Bronchial epithelial cell (primary cell): ENCODE data around the gene ZGLP1. TPM values are rescaled to one million over a fixed set of nuclear protein-coding genes. Genes with fewer than 3 reads are reported as not detected.
A peak's percentile ranks its signal among the peaks of the same experiment; 100 is the strongest.

Experiments
- DNase-seq: peaks from one replicate; pipeline ENCODE4 v3.0.0-alpha.2; 2010; ENCODE audit warnings: low read depth
- FAIRE-seq: peaks from 2 replicates; lab custom pipeline; 2011; peaks lifted over from hg19 to GRCh38; lab: Jason Lieb, UNC
- H3K27me3 ChIP-seq: 2 replicates; pipeline ENCODE4 v1.5.1; 2011; ENCODE audit warnings: low read length; ENCODE audit not compliant: control insufficient read depth, insufficient read depth
- H3K36me3 ChIP-seq: 2 replicates; pipeline ENCODE4 v1.5.1; 2011; ENCODE audit warnings: low read length; ENCODE audit not compliant: control insufficient read depth, insufficient read depth
- H3K4me3 ChIP-seq: 2 replicates; pipeline ENCODE4 v1.5.1; 2011; ENCODE audit warnings: mild to moderate bottlenecking, low read depth, low read length, control low read depth
- total RNA-seq: library from RNA; depleted of rRNA; stranded (reverse); fragments of >200 nt; gene quantifications from 2 replicates; pipeline ENCODE4 v1.2.1, GENCODE V29; 2014
- TF ChIP-seq, protein P1 (sequence below): IDR thresholded peaks from 2 replicates; pipeline ENCODE4 v1.5.1; 2011; ENCODE audit warnings: mild to moderate bottlenecking, moderate library complexity, low read length, control low read depth, inconsistent platforms; ENCODE audit not compliant: insufficient read depth, severe bottlenecking

The ZGLP1 gene
- total RNA-seq, 1 donor from 2014 or later, result 0.53 TPM

DNA sequence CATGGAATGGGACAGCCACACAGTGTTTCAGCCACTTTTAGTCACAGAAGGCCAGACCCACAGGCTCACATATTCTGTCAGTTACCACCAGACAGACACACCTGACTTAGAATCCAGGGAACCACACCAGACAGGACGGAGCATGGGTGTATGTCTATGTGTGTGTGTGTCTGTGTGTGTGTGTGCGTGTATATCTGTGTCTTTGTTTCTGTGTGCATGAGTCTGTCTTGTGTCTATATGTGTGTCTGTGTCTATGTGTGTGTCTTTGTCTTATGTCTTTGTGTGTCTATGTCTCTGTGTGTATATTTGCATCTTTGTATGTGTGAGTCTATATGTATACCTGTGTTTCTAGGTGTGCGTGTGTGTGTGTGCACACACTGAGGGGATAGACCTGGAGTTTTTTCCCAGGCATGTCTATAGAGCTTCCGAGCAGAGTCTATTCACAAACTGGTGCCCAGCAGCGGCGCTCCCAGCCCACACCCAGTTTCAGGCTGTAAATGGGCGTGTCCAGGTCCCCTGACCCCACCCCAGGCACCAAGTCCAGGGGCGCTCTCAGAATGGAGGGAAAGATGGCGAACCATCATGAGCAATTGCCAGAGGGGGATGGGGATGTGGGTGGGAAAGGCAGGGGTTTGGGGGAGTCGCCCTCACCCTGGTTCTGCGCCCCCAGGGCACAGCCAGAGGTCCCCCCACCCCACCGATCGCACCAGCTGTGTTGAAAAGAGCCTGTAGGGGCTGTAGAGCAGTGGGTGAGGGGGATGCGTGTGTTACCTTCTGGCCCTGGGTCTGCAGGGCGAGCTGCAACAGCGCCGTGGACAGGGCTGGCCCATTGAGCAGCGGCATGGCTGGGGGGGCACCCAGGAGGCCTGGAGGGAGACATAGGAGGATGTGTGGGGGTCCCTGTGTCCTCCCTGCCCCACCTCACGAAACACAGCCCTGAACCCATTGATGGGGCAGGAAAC, 12.5 kb upstream of the ZGLP1 start:
- TF ChIP-seq, protein P1, sequence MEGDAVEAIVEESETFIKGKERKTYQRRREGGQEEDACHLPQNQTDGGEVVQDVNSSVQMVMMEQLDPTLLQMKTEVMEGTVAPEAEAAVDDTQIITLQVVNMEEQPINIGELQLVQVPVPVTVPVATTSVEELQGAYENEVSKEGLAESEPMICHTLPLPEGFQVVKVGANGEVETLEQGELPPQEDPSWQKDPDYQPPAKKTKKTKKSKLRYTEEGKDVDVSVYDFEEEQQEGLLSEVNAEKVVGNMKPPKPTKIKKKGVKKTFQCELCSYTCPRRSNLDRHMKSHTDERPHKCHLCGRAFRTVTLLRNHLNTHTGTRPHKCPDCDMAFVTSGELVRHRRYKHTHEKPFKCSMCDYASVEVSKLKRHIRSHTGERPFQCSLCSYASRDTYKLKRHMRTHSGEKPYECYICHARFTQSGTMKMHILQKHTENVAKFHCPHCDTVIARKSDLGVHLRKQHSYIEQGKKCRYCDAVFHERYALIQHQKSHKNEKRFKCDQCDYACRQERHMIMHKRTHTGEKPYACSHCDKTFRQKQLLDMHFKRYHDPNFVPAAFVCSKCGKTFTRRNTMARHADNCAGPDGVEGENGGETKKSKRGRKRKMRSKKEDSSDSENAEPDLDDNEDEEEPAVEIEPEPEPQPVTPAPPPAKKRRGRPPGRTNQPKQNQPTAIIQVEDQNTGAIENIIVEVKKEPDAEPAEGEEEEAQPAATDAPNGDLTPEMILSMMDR, result no peak
- FAIRE-seq (peak; percentile 92), DNase-seq (no peak)
- H3K27me3 ChIP-seq, result no peaks in the 10 kb centered on the region
- no peak overlapping the region for H3K4me3 ChIP-seq
- H3K36me3 ChIP-seq, result peaks cover 37% of the 10 kb centered on the region

DNA sequence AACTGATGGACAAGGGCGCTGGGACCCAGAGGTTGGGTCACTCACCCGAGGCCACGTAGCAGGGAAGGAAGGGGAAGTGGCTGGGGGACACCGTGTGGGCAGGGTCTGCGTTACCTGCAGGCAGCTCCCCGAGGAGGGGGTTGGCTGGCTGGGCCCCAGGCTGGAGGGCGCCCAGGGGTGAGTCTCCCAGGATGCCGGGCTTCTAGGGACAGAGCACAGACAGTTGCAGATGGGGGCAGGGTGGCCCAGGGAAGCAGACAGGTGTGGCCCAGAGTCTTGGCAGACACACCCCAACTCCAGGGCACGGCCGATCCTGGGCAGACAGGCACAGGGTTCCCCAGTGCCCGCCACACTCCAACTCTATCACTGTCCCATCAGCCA, 11.8 kb upstream of the ZGLP1 start:
- TF ChIP-seq, protein P1, result no peak
- DNase-seq, result no peak
- FAIRE-seq, result no peak
- Histone ChIP-seq H3K36me3 (peaks cover 37% of the 10 kb centered on the region), H3K4me3 (no peak overlapping the region), H3K27me3 (no peaks in the 10 kb centered on the region)

DNA sequence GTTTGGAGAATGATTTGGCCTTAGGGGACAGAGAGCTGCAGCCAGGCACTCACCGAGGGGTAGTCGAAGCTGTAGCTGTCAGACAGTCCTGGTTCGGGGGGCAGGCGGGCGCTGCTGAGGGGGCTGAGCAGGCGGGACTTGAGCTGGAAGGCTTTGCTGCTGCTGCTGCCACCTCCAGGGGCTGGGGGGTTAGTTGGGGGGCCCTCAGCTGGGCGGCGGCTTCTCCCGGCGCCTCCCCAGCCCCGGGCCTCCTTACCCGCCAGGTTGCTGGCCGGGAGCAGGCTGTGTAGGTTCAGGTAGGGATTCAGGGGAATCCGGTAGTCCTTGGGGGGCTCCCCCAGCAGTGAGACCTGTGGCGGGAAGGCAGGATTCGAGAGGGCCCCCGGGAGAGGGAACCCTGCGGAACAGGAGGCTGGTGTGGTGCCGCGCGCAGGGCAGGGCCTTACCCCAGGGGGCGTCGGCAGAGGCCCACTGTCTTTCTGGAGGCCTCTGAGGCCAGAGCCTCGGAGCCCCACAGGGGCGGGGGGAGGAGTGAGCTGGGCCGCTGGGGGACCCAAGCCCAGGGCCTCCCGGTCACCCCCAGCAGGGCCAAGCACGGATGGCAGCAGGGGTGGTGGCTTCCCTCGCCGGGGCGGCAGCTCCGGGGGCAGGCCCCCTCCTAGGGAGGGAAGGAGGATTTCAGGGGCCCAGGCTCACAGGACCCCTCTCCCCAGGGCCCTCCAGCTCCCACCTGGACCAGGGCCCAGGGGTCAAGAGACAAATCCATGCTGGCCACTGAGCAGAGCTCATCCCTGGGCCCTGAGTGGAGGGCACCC, 11.2 kb upstream of the ZGLP1 start:
- Histone ChIP-seq H3K4me3 (no peak overlapping the region), H3K27me3 (no peaks in the 10 kb centered on the region), H3K36me3 (peaks cover 35% of the 10 kb centered on the region)
- FAIRE-seq (no peak), DNase-seq (no peak)
- TF ChIP-seq, protein P1, result no peak

DNA sequence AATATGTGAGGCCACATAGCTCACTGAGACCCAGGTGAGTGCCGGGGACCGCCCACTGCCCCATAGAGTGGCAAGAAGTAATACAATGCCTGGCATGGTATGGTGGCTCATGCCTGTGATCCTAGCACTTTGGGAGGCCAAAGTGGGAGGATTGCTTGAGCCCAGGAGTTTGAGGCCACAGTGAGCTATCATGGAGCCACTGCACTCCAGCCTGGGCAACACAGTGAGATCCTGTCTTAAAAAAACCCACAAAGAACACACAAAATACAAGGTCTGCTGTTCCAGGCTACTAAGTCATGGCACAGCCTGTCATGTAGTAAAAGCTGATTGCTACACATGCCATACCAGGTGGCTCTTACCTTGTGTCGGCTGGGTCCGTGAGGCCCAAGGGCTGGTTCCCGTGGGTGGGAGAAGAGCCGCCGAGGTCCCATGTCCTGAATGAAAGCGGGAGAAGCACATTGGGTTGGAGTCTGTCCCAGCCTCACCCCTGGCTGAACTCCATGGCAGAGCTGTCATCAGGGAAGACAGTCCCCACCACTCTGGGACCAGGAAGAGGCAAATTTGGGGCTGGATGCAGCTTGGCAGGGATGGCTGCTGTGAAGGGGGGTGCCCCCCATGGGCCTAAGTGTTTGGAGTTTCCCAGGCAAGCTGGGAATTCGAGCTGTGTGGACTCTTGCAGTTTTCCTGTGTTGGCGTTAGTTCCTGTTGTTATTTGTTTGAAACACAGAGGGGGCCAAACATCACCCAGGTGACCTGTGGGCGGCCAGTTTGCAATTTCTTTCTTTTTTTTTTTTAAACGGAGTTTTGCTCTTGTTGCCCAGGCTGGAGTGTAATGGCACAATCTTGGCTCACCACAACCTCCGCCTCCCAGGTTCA, 9.4 kb upstream of the ZGLP1 start:
- no peak overlapping the region for H3K4me3 ChIP-seq
- no peak for DNase-seq
- TF ChIP-seq, protein P1, result no peak
- no peak for FAIRE-seq
- no peaks in the 10 kb centered on the region for H3K27me3 ChIP-seq
- H3K36me3 ChIP-seq, result peaks cover 29% of the 10 kb centered on the region

DNA sequence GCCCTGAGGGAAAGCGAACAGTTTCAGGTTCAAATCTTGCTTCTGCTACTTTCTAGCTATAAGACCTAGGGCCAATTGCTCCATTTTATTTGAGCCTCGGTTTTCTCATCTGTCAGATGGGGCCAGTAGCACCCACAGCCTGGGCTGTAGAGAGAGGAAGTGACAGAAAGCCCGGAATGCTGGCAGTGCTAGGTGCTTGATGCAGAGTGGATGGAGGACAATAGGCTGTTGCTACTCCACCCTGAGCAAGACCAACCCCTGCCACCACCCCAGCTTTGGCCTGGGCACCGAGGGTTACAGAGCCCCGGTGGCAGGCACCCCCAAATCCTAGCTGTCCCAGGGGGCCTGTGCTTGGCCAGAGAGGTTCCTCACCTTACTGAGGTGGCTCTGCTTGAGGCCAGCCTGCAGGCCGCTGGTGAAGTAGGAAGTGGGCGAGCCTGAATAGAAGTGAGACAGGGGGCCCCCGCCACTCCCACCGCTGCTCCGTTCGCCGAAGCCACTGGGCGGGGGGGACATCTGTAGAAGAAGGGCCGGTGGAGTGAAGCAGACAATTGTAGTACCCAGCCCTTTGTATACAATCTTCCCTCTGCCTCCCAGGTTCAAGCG, 8.3 kb upstream of the ZGLP1 start:
- TF ChIP-seq, protein P1, result no peak
- H3K27me3 ChIP-seq, result no peaks in the 10 kb centered on the region
- no peak for DNase-seq
- H3K36me3 ChIP-seq, result peaks cover 28% of the 10 kb centered on the region
- FAIRE-seq, result no peak
- no peak overlapping the region for H3K4me3 ChIP-seq
